Measurements from ENCODE around the gene CKS1B. TPM values are rescaled to one million over a fixed set of nuclear protein-coding genes. Genes with fewer than 3 reads are reported as not detected.

Gene CKS1B
- total and polyA plus RNA-seq, 9 of the 15 experiments (the other 6 are each of a cell fraction or from before 2014, with no cell fraction given), result 215 to 1,103 (median 460) TPM

GRCh38 chr1:155007251-155007828 is 32.9 kb downstream of the CKS1B start:
- Histone ChIP-seq H3K27me3 (ENCODE audit: control insufficient read depth in 2 of 2, insufficient read depth in 2 of 2, low read length in 2 of 2) (no peaks in the 10 kb centered on the region), H3K9me1 (ENCODE audit: control insufficient read depth, insufficient read depth, low read length) (no peaks in the 10 kb centered on the region), H4K20me1 (replicated peaks; ENCODE audit: control insufficient read depth, insufficient read depth, low read length) (peaks cover 3% of the 10 kb centered on the region), H3K4me2 (ENCODE audit: insufficient read depth, low read length) (no peak overlapping the region), H3K4me1 (replicated peaks in 1 of 2; ENCODE audit: control insufficient read depth in 2 of 2, insufficient read depth in 2 of 2, low read length in 2 of 2) (peaks cover 78 to 84% of the 10 kb centered on the region in 2 experiments), H3K36me3 (ENCODE audit: control insufficient read depth, insufficient read depth, low read length) (peaks cover 66% of the 10 kb centered on the region; the same call in 2 of the 3 replicates), H3K9me3 (replicated peaks; ENCODE audit: control insufficient read depth, insufficient read depth, low read depth, low read length) (no peaks in the 10 kb centered on the region), H3K4me3 (no peak overlapping the region), H3K79me2 (ENCODE audit: control insufficient read depth, insufficient read depth, low read length) (peaks cover 97% of the 10 kb centered on the region), H3K9ac (ENCODE audit: insufficient read depth in 1 of 2, low read depth in 2 of 2, low read length in 2 of 2) (peak overlapping the region in 1 of 2 experiments; percentile 83; a peak in 2 of 4 replicates), H3K27ac (ENCODE audit: extremely low read depth, low read depth, low read length) (no peak overlapping the region; the same call in 2 of the 3 replicates), H2AFZ (ENCODE audit: low read depth, low read length) (no peak overlapping the region)
- ATAC-seq, result no peak
- DNase-seq (ENCODE audit: extremely low read depth in 1 of 4, low spot score in 3 of 4), result no peak
- ChIA-PET POLR2A (interaction anchor here (0.6 to 1.7 kb wide), 9 partner anchors 10 to 749 kb away, joined by 3 to 12 read pairs (median 3); partner anchors contain the start of genes ADAM15 and DPM3), CTCF (ENCODE audit: low intra/inter-chr PET ratio) (interaction anchor here (0.6 kb wide), 1 partner anchor 70 kb away, joined by 4 read pairs; no protein-coding TSS in a partner anchor)
- no peak for FAIRE-seq
- in situ Hi-C loops (cut with MboI) (no loop called here), intact Hi-C loops (cut with micrococcal nuclease) (no loop called here)
- BruUV-seq (replicated peaks), result no TSS peak
- TF ChIP-seq POLR2G (IDR thresholded peaks at IDR 0.05; ENCODE audit: low read depth, low read length) (0 out of 2 replicates have a peak, but pooled peaks have one; percentile 38), ZNF764 (CRISPR knock-in tag; IDR thresholded peaks at IDR 0.05; ENCODE audit: low read depth) (no peak)
- WGBS (ENCODE audit: insufficient coverage, low coverage, missing lambda C conversion rate), result 87% methylated on average over 5 of the region's 6 CpGs
